ENCODE data around the gene KRTAP12-1. TPM values are rescaled to one million over a fixed set of nuclear protein-coding genes. Genes with fewer than 3 reads are reported as not detected.
"Not testable (repeated sequence)": the region's sequence is repeated elsewhere in the genome, so short reads cannot be mapped to it uniquely, and the experiment has no call there.

The KRTAP12-1 gene
- total and polyA plus RNA-seq, 2 donors (not counting 1 experiment from before 2014, with no cell fraction given): not detected

- H3K27me3 Mint-ChIP-seq: peaks cover 51% of the 10 kb centered on the region
- H3K9me3 Mint-ChIP-seq (ENCODE audit: insufficient read depth): no peaks in the 10 kb centered on the region
- H3K27ac Mint-ChIP-seq: no peak overlapping the region
- Histone ChIP-seq H3K9me3 (ENCODE audit: control extremely low read depth in 1 of 3, control insufficient read depth in 2 of 3, insufficient read depth in 1 of 3, low read length in 2 of 3) (peaks cover 0 to 4% (median 0%) of the 10 kb centered on the region in 3 donors), H3K4me1 (ENCODE audit: control insufficient read depth in 2 of 2, insufficient read depth in 2 of 2, low read length in 2 of 2) (no peaks in the 10 kb centered on the region), H3K27me3 (replicated peaks in 1 of 4; ENCODE audit: control extremely low read depth in 1 of 4, control insufficient read depth in 3 of 4, insufficient read depth in 4 of 4, low read length in 3 of 4) (peaks cover 0 to 17% (median 0%) of the 10 kb centered on the region in 4 experiments), H3K36me3 (replicated peaks in 1 of 2; ENCODE audit: control extremely low read depth in 1 of 2, control insufficient read depth in 1 of 2, extremely low read depth in 1 of 2, insufficient read depth in 2 of 2, low read length in 1 of 2) (no peaks in the 10 kb centered on the region), H3K4me2 (replicated peaks; ENCODE audit: low read depth, low read length, poor library complexity, severe bottlenecking) (no peak overlapping the region), H3K4me3 (ENCODE audit: control extremely low read depth in 1 of 5, extremely low read depth in 1 of 5, insufficient read depth in 1 of 5, low read depth in 2 of 5, low read length in 4 of 5) (no peak overlapping the region), H3K27ac (ENCODE audit: low read length in 2 of 2) (no peak overlapping the region), H2AFZ (ENCODE audit: insufficient read depth, low read depth, low read length, poor library complexity, severe bottlenecking) (no peak overlapping the region), H4K20me1 (ENCODE audit: control insufficient read depth, insufficient read depth, low read length, poor library complexity, severe bottlenecking) (no peaks in the 10 kb centered on the region), H3K9ac (ENCODE audit: low read length) (no peak overlapping the region), H3K79me2 (ENCODE audit: control insufficient read depth, insufficient read depth, low read length) (no peaks in the 10 kb centered on the region)
- ATAC-seq (ENCODE audit: low read depth): no peak
- TF ChIP-seq CTCF (IDR thresholded peaks at IDR 0.05) (no peak), EZH2 (IDR thresholded peaks at IDR 0.05; ENCODE audit: borderline replicate concordance, insufficient read depth, low read depth, low read length, poor library complexity, severe bottlenecking) (no peak)
- DNase-seq: no peak
- H3K4me3 Mint-ChIP-seq: no peak overlapping the region
- POLR2A ChIA-PET: no interaction called here
- 40% methylated on average over 13 of the region's 14 CpGs for WGBS (ENCODE audit: insufficient coverage)
- CTCF ChIA-PET: no interaction called here
- intact Hi-C loops (cut with micrococcal nuclease): no loop called here
- H3K4me1 Mint-ChIP-seq: no peaks in the 10 kb centered on the region
These were observed 4.2 kb upstream of the KRTAP12-1 start for GRCh38 chr21:44686000-44686781.

GRCh38 chr21:44685050-44685449 lies 3.1 kb upstream of the KRTAP12-1 start:
- H3K36me3 ChIP-seq (replicated peaks in 1 of 2; ENCODE audit: control extremely low read depth in 1 of 2, control insufficient read depth in 1 of 2, extremely low read depth in 1 of 2, insufficient read depth in 2 of 2, low read length in 1 of 2); H3K27ac ChIP-seq (ENCODE audit: low read length in 2 of 2); intact Hi-C loops (cut with micrococcal nuclease); H3K4me3 ChIP-seq (ENCODE audit: control extremely low read depth in 1 of 5, extremely low read depth in 1 of 5, insufficient read depth in 1 of 5, low read depth in 2 of 5, low read length in 4 of 5); POLR2A ChIA-PET; DNase-seq; H3K4me1 Mint-ChIP-seq; H4K20me1 ChIP-seq (ENCODE audit: control insufficient read depth, insufficient read depth, low read length, poor library complexity, severe bottlenecking); H3K4me2 ChIP-seq (replicated peaks; ENCODE audit: low read depth, low read length, poor library complexity, severe bottlenecking); H3K4me3 Mint-ChIP-seq; H3K4me1 ChIP-seq (ENCODE audit: control insufficient read depth in 2 of 2, insufficient read depth in 2 of 2, low read length in 2 of 2); ATAC-seq (ENCODE audit: low read depth); H3K79me2 ChIP-seq (ENCODE audit: control insufficient read depth, insufficient read depth, low read length); H2AFZ ChIP-seq (ENCODE audit: insufficient read depth, low read depth, low read length, poor library complexity, severe bottlenecking); H3K9me3 Mint-ChIP-seq (ENCODE audit: insufficient read depth); H3K27ac Mint-ChIP-seq; H3K9ac ChIP-seq (ENCODE audit: low read length); CTCF ChIA-PET; H3K9me3 ChIP-seq (ENCODE audit: control extremely low read depth in 1 of 3, control insufficient read depth in 2 of 3, insufficient read depth in 1 of 3, low read length in 2 of 3): not testable (repeated sequence)
- peaks cover 0 to 14% (median 0%) of the 10 kb centered on the region in 4 experiments for H3K27me3 ChIP-seq (replicated peaks in 1 of 4; ENCODE audit: control extremely low read depth in 1 of 4, control insufficient read depth in 3 of 4, insufficient read depth in 4 of 4, low read length in 3 of 4)
- peaks cover 54% of the 10 kb centered on the region for H3K27me3 Mint-ChIP-seq
- WGBS (ENCODE audit: insufficient coverage): 94% methylated on average over 5 of the region's 6 CpGs
